Measurements from ENCODE around the gene DLGAP5.
A peak's percentile ranks its signal among the peaks of the same experiment; 100 is the strongest.

The DLGAP5 gene

DNA sequence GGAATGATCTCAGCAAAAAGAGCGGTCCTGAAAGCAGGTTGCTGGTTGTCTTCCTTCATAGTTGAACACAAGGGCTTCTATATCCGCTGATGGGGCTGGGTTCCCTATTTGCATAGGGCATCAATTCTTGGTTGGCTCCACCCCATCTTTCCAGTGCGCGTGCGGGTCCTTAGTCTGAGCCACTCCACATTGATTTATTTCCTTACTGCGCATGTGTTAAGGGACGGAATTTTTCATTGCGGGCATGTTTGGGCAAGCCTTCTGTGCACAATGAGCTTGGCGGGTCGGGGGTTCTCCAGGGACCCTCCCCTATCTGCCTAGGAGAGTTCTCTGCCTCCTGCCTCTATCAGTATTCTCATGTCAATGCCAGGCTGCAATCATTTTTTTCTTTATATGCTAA is 21.2 kb upstream of the DLGAP5 start:
- H3K4me3 ChIP-seq (ENCODE audit: low read length), result no peak overlapping the region
- no peak overlapping the region for H3K9ac ChIP-seq (ENCODE audit: low read depth, low read length)
- peaks cover 4% of the 10 kb centered on the region; the same call in 1 of the 2 replicates for H3K9me3 ChIP-seq (ENCODE audit: insufficient read depth, low read depth, low read length)
- H3K4me1 ChIP-seq (ENCODE audit: insufficient read depth, low read length), result no peaks in the 10 kb centered on the region
- no peaks in the 10 kb centered on the region for H3K27me3 ChIP-seq (ENCODE audit: insufficient read depth, low read length)
- no peak overlapping the region for H3K27ac ChIP-seq (ENCODE audit: low read depth, low read length)
- WGBS, result 89% methylated on average over 10 of the region's 10 CpGs
- no peaks in the 10 kb centered on the region for H3K36me3 ChIP-seq (ENCODE audit: insufficient read depth, low read length)

GRCh38 chr14:55207832-55208231 is 16.4 kb upstream of the DLGAP5 start:
- no peaks in the 10 kb centered on the region for H3K36me3 ChIP-seq (ENCODE audit: insufficient read depth, low read length)
- 76% methylated on average over 1 of the region's 2 CpGs for WGBS
- H3K9ac ChIP-seq (ENCODE audit: low read depth, low read length), result no peak overlapping the region
- no peak overlapping the region for H3K27ac ChIP-seq (ENCODE audit: low read depth, low read length)
- no peak overlapping the region for H3K4me3 ChIP-seq (ENCODE audit: low read length)
- no peaks in the 10 kb centered on the region for H3K4me1 ChIP-seq (ENCODE audit: insufficient read depth, low read length)
- no peaks in the 10 kb centered on the region for H3K27me3 ChIP-seq (ENCODE audit: insufficient read depth, low read length)
- H3K9me3 ChIP-seq (ENCODE audit: insufficient read depth, low read depth, low read length), result peaks cover 4% of the 10 kb centered on the region; the same call in 1 of the 2 replicates

DNA sequence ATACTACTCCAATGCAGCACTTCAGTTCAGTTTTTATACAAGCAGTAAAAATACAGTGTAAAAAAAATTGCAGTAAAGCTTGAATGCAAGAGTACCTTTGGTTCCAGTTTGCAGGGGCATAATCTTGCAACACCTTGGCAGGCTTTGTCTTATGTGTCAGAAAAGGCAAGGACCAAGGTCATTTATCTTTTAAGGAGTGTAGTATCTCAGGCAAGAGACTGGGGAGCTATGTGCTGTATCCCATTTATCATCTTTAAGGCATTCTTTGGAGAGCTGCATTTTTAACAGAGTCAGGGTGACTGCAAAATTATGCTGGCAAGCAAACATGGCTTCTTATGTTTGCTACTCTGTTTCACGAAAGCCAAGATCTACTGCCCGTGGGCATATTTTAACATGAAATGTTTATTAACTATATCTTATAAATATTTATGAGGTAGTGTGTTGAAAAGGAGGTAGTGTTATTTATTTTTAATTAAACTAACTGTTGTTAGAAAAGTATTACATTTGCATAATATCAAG is 14.8 kb upstream of the DLGAP5 start:
- no peak overlapping the region for H3K27ac ChIP-seq (ENCODE audit: low read depth, low read length)
- no peaks in the 10 kb centered on the region for H3K27me3 ChIP-seq (ENCODE audit: insufficient read depth, low read length)
- H3K36me3 ChIP-seq (ENCODE audit: insufficient read depth, low read length), result no peaks in the 10 kb centered on the region
- no peaks in the 10 kb centered on the region for H3K9me3 ChIP-seq (ENCODE audit: insufficient read depth, low read depth, low read length)
- no peak overlapping the region for H3K4me3 ChIP-seq (ENCODE audit: low read length)
- 80% methylated on average over 1 of the region's 2 CpGs for whole genome bisulfite sequencing
- peaks cover under 1% of the 10 kb centered on the region; the same call in 1 of the 2 replicates for H3K4me1 ChIP-seq (ENCODE audit: insufficient read depth, low read length)
- no peak overlapping the region for H3K9ac ChIP-seq (ENCODE audit: low read depth, low read length)

- no peak overlapping the region for H3K27ac ChIP-seq (ENCODE audit: low read depth, low read length)
- no peaks in the 10 kb centered on the region for H3K36me3 ChIP-seq (ENCODE audit: insufficient read depth, low read length)
- no peaks in the 10 kb centered on the region for H3K9me3 ChIP-seq (ENCODE audit: insufficient read depth, low read depth, low read length)
- H3K4me1 ChIP-seq (ENCODE audit: insufficient read depth, low read length), result peaks cover 8% of the 10 kb centered on the region; the same call in 1 of the 2 replicates
- no peak overlapping the region for H3K4me3 ChIP-seq (ENCODE audit: low read length)
- no peak overlapping the region for H3K9ac ChIP-seq (ENCODE audit: low read depth, low read length)
- 82% methylated on average over 16 of the region's 17 CpGs for WGBS
- no peaks in the 10 kb centered on the region for H3K27me3 ChIP-seq (ENCODE audit: insufficient read depth, low read length)
These were observed 10.1 kb upstream of the DLGAP5 start for GRCh38 chr14:55201219-55202101.

DNA sequence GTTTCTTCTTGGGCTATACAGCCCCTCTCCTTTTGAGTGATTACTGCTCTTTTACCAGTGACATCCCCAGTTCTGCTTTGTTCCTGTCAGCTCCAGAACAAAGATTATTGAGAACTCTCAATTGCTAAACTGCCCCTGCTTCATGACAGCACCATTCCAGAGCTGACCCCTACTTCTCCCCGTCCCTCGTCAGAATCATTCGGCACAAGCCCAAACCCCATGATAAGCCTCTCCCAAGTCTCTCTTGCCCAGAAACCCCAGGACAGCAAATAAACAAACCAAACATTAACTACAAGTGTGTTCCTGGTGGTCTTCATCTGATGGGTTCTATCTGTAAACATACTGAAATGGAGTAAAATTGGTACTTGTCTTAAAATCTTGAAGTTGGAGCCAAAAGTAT is 9.3 kb upstream of the DLGAP5 start:
- WGBS, result 88% methylated on average over 3 of the region's 3 CpGs
- no peaks in the 10 kb centered on the region for H3K9me3 ChIP-seq (ENCODE audit: insufficient read depth, low read depth, low read length)

GRCh38 chr14:55198749-55199148 is 7.4 kb upstream of the DLGAP5 start:
- peaks cover 8% of the 10 kb centered on the region; the same call in 1 of the 2 replicates for H3K4me1 ChIP-seq (ENCODE audit: insufficient read depth, low read length)
- no peak overlapping the region for H3K27ac ChIP-seq (ENCODE audit: low read depth, low read length)
- no peak overlapping the region for H3K4me3 ChIP-seq (ENCODE audit: low read length)
- no peaks in the 10 kb centered on the region for H3K36me3 ChIP-seq (ENCODE audit: insufficient read depth, low read length)
- no peaks in the 10 kb centered on the region for H3K9me3 ChIP-seq (ENCODE audit: insufficient read depth, low read depth, low read length)
- H3K27me3 ChIP-seq (ENCODE audit: insufficient read depth, low read length), result no peaks in the 10 kb centered on the region
- 93% methylated on average over 2 of the region's 2 CpGs for WGBS
- H3K9ac ChIP-seq (ENCODE audit: low read depth, low read length), result no peak overlapping the region

More for the DNA sequence above, 9.3 kb upstream of the DLGAP5 start:
- H3K9ac ChIP-seq (ENCODE audit: low read depth, low read length), result no peak overlapping the region
- H3K36me3 ChIP-seq (ENCODE audit: insufficient read depth, low read length), result no peaks in the 10 kb centered on the region
- H3K27me3 ChIP-seq (ENCODE audit: insufficient read depth, low read length), result no peaks in the 10 kb centered on the region
- H3K4me3 ChIP-seq (ENCODE audit: low read length), result no peak overlapping the region
- H3K4me1 ChIP-seq (ENCODE audit: insufficient read depth, low read length), result peaks cover 8% of the 10 kb centered on the region; the same call in 1 of the 2 replicates
- H3K27ac ChIP-seq (ENCODE audit: low read depth, low read length), result no peak overlapping the region

GRCh38 chr14:55194656-55195355 is 3.4 kb upstream of the DLGAP5 start:
- Histone ChIP-seq H3K36me3 (ENCODE audit: insufficient read depth, low read length) (no peaks in the 10 kb centered on the region), H3K4me3 (ENCODE audit: low read length) (no peak overlapping the region), H3K27ac (ENCODE audit: low read depth, low read length) (no peak overlapping the region), H3K9ac (ENCODE audit: low read depth, low read length) (no peak overlapping the region), H3K4me1 (ENCODE audit: insufficient read depth, low read length) (peaks cover 5% of the 10 kb centered on the region), H3K27me3 (ENCODE audit: insufficient read depth, low read length) (no peaks in the 10 kb centered on the region), H3K9me3 (ENCODE audit: insufficient read depth, low read depth, low read length) (no peaks in the 10 kb centered on the region)
- 91% methylated on average over 5 of the region's 5 CpGs for WGBS

GRCh38 chr14:55192054-55192621 is 753 bp upstream of the DLGAP5 start:
- Histone ChIP-seq H3K4me3 (ENCODE audit: low read length) (peak overlapping the region; percentile 79), H3K9me3 (ENCODE audit: insufficient read depth, low read depth, low read length) (no peaks in the 10 kb centered on the region), H3K4me1 (ENCODE audit: insufficient read depth, low read length) (peaks cover 16% of the 10 kb centered on the region), H3K27me3 (ENCODE audit: insufficient read depth, low read length) (no peaks in the 10 kb centered on the region), H3K27ac (ENCODE audit: low read depth, low read length) (no peak overlapping the region), H3K9ac (ENCODE audit: low read depth, low read length) (no peak overlapping the region), H3K36me3 (ENCODE audit: insufficient read depth, low read length) (peaks cover 20% of the 10 kb centered on the region)
- 67% methylated on average over 9 of the region's 11 CpGs for WGBS

DNA sequence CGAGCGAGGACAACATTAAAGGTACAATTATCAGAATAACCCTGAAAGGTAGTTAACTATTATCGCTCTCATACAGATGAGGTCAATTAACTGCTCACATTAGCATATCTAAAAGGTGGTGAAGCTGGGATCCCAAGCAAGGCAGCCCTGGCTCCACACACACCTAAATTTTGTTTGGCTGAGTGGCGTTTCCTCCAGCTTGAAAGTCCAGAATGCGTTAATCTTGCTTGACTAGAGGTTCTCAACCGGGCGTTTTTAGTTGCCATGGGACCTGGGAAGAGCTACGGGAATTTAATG is 531 bp downstream of the DLGAP5 start:
- H3K9ac ChIP-seq (ENCODE audit: low read depth, low read length), result peak overlapping the region; percentile 88
- peak overlapping the region; percentile 86 for H3K27ac ChIP-seq (ENCODE audit: low read depth, low read length)
- H3K36me3 ChIP-seq (ENCODE audit: insufficient read depth, low read length), result peaks cover 31% of the 10 kb centered on the region
- no peaks in the 10 kb centered on the region for H3K27me3 ChIP-seq (ENCODE audit: insufficient read depth, low read length)
- WGBS, result 2% methylated on average over 8 of the region's 8 CpGs
- H3K4me3 ChIP-seq (ENCODE audit: low read length), result peak overlapping the region; percentile 79
- no peaks in the 10 kb centered on the region for H3K9me3 ChIP-seq (ENCODE audit: insufficient read depth, low read depth, low read length)
- H3K4me1 ChIP-seq (ENCODE audit: insufficient read depth, low read length), result peaks cover 16% of the 10 kb centered on the region

DNA sequence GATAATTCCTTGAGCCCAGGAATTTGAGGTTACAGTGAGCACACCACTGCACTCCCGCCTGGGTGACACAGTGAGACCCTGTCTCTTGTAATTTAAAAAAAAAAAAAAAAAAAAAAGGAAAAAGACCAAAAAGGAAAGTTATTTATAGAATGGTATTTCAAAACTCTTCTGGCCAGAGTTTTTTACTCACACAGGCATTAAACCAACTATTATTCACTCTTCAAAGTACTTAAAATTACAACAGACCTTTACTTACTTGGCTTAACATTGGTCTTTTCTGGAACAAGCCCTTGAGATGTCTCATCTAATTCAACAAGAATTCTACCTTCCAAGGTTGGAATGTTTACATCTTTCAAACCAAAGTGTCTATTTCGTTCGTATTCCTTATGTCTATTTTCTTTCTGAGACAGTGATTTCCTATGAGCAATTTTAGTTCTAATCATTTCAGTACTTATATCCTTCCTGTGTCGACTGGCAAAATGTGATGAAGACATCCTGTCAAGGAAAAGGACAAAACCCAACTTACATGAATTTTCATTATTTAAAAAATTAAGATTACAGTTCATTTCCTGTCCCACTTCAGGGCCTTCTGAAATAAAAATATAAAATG is 2.6 kb downstream of the DLGAP5 start:
- no peak overlapping the region for H3K9ac ChIP-seq (ENCODE audit: low read depth, low read length)

More for the DNA sequence above, 2.6 kb downstream of the DLGAP5 start:
- no peak overlapping the region for H3K27ac ChIP-seq (ENCODE audit: low read depth, low read length)
- no peaks in the 10 kb centered on the region for H3K9me3 ChIP-seq (ENCODE audit: insufficient read depth, low read depth, low read length)
- peaks cover 16% of the 10 kb centered on the region for H3K4me1 ChIP-seq (ENCODE audit: insufficient read depth, low read length)
- WGBS, result 97% methylated on average over 4 of the region's 4 CpGs
- H3K4me3 ChIP-seq (ENCODE audit: low read length), result peak overlapping the region; percentile 79; the same call in 1 of the 2 replicates
- no peaks in the 10 kb centered on the region for H3K27me3 ChIP-seq (ENCODE audit: insufficient read depth, low read length)
- H3K36me3 ChIP-seq (ENCODE audit: insufficient read depth, low read length), result peaks cover 46% of the 10 kb centered on the region
